ENCODE results near the gene ITGA3. TPM values are rescaled to one million over a fixed set of nuclear protein-coding genes. Genes with fewer than 3 reads are reported as not detected.

The ITGA3 gene
- total and polyA plus RNA-seq, 2 experiments from 2014 or later, result 28.5 to 32.8 TPM

- TF ChIP-seq EZH2phosphoT487 (IDR thresholded peaks at IDR 0.05; ENCODE audit: low read depth, severe bottlenecking, unreplicated experiment), result no peak
- TF ChIP-seq CTCF (IDR thresholded peaks at IDR 0.05; ENCODE audit: poor library complexity), result no peak
- no peak for TF ChIP-seq EZH2 (IDR thresholded peaks at IDR 0.05; ENCODE audit: borderline replicate concordance)
- Histone ChIP-seq H3K36me3 (replicated peaks; ENCODE audit: insufficient read depth, low read depth) (no peaks in the 10 kb centered on the region), H2AFZ (no peak overlapping the region), H3K27me3 (no peaks in the 10 kb centered on the region), H3K27ac (no peak overlapping the region), H3K4me3 (no peak overlapping the region), H3K79me2 (no peaks in the 10 kb centered on the region), H3K4me1 (ENCODE audit: insufficient read depth) (peaks cover 6% of the 10 kb centered on the region), H3K9me2 (replicated peaks; ENCODE audit: insufficient read depth) (no peaks in the 10 kb centered on the region), H3K9me3 (ENCODE audit: low read depth) (no peaks in the 10 kb centered on the region), H3K4me2 (no peak overlapping the region), H4K20me1 (ENCODE audit: insufficient read depth, poor library complexity, severe bottlenecking) (peaks cover 4% of the 10 kb centered on the region)
- DNase-seq (ENCODE audit: low spot score), result no peak
- WGBS (ENCODE audit: low lambda C conversion rate, missing lambda C conversion rate), result 87% methylated on average over 11 of the region's 16 CpGs
Measured at GRCh38 chr17:50135316-50136095, 79.6 kb downstream of the ITGA3 start.

- no peaks in the 10 kb centered on the region for H3K9me3 ChIP-seq (ENCODE audit: low read depth)
- H4K20me1 ChIP-seq (ENCODE audit: insufficient read depth, poor library complexity, severe bottlenecking), result peaks cover 4% of the 10 kb centered on the region
- H3K4me1 ChIP-seq (ENCODE audit: insufficient read depth), result peaks cover 6% of the 10 kb centered on the region
- no peak overlapping the region for H3K27ac ChIP-seq
- H3K79me2 ChIP-seq, result no peaks in the 10 kb centered on the region
- no peaks in the 10 kb centered on the region for H3K36me3 ChIP-seq (replicated peaks; ENCODE audit: insufficient read depth, low read depth)
- H2AFZ ChIP-seq, result no peak overlapping the region
- H3K27me3 ChIP-seq, result no peaks in the 10 kb centered on the region
- TF ChIP-seq EZH2phosphoT487 (IDR thresholded peaks at IDR 0.05; ENCODE audit: low read depth, severe bottlenecking, unreplicated experiment) (no peak), EZH2 (IDR thresholded peaks at IDR 0.05; ENCODE audit: borderline replicate concordance) (no peak), CTCF (IDR thresholded peaks at IDR 0.05; ENCODE audit: poor library complexity) (no peak)
- DNase-seq (ENCODE audit: low spot score), result no peak
- H3K4me2 ChIP-seq, result no peak overlapping the region
- WGBS (ENCODE audit: low lambda C conversion rate, missing lambda C conversion rate), result 97% methylated on average over 11 of the region's 11 CpGs
- H3K4me3 ChIP-seq, result no peak overlapping the region
- no peaks in the 10 kb centered on the region for H3K9me2 ChIP-seq (replicated peaks; ENCODE audit: insufficient read depth)
Measured at GRCh38 chr17:50136096-50136687, 80.3 kb downstream of the ITGA3 start.

GRCh38 chr17:50137042-50137441, 81.1 kb downstream of the ITGA3 start:
- no peak for TF ChIP-seq EZH2 (IDR thresholded peaks at IDR 0.05; ENCODE audit: borderline replicate concordance)
- no peak for TF ChIP-seq EZH2phosphoT487 (IDR thresholded peaks at IDR 0.05; ENCODE audit: low read depth, severe bottlenecking, unreplicated experiment)
- TF ChIP-seq CTCF (IDR thresholded peaks at IDR 0.05; ENCODE audit: poor library complexity), result no peak
- WGBS (ENCODE audit: low lambda C conversion rate, missing lambda C conversion rate), result 98% methylated on average over 4 of the region's 4 CpGs
- H3K27ac ChIP-seq, result no peak overlapping the region
- no peaks in the 10 kb centered on the region for H3K79me2 ChIP-seq
- H3K4me3 ChIP-seq, result no peak overlapping the region
- no peaks in the 10 kb centered on the region for H3K27me3 ChIP-seq
- H3K9me2 ChIP-seq (replicated peaks; ENCODE audit: insufficient read depth), result no peaks in the 10 kb centered on the region
- no peak overlapping the region for H2AFZ ChIP-seq
- H3K9me3 ChIP-seq (ENCODE audit: low read depth), result no peaks in the 10 kb centered on the region
- no peaks in the 10 kb centered on the region for H3K36me3 ChIP-seq (replicated peaks; ENCODE audit: insufficient read depth, low read depth)
- H3K4me2 ChIP-seq, result no peak overlapping the region
- no peak for DNase-seq (ENCODE audit: low spot score)
- H3K4me1 ChIP-seq (ENCODE audit: insufficient read depth), result peaks cover 6% of the 10 kb centered on the region
- peaks cover 4% of the 10 kb centered on the region for H4K20me1 ChIP-seq (ENCODE audit: insufficient read depth, poor library complexity, severe bottlenecking)

Measured in hepatocyte (in vitro differentiated cells).